Ishikawa (cell line): ENCODE data around the gene SYNPR.
A peak's percentile ranks its signal among the peaks of the same experiment; 100 is the strongest.

ENCODE experiments used
- CEBPB ChIP-seq: IDR thresholded peaks from 2 replicates; pipeline ENCODE4 v1.6.1; 2012
- RAD21 ChIP-seq: IDR thresholded peaks from 2 replicates; pipeline ENCODE4 v1.6.1; 2012; ENCODE audit warnings: low read depth
- TCF12 ChIP-seq: IDR thresholded peaks from 2 replicates; pipeline ENCODE4 v1.6.1; 2012; ENCODE audit warnings: low read depth
- TEAD4 ChIP-seq: IDR thresholded peaks from 2 replicates; pipeline ENCODE4 v1.6.1; 2012
- TF ChIP-seq, protein P1 (sequence below): IDR thresholded peaks from 2 replicates; pipeline ENCODE4 v1.6.1; 2012; ENCODE audit warnings: low read depth, mild to moderate bottlenecking

The SYNPR gene

DNA sequence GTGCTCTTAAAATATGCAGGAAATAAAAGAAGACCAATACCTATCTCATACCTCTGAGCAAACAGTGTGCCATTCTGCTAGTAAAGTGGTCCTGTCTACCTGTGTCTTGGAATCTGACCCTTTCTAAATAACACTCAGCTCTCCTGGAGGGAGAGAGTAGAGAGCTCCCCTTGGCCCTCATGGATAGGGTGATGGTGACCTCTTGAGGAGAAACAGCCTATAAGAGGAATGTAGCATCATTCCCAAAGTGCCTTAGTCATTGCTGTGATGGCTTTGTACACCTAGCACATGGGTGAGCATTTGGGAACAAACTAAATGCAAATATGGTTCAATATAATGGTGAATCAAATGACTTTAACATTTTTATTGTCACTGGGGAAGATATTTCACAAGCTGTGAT is 384.4 kb downstream of the SYNPR start:
- TF ChIP-seq, protein P1, sequence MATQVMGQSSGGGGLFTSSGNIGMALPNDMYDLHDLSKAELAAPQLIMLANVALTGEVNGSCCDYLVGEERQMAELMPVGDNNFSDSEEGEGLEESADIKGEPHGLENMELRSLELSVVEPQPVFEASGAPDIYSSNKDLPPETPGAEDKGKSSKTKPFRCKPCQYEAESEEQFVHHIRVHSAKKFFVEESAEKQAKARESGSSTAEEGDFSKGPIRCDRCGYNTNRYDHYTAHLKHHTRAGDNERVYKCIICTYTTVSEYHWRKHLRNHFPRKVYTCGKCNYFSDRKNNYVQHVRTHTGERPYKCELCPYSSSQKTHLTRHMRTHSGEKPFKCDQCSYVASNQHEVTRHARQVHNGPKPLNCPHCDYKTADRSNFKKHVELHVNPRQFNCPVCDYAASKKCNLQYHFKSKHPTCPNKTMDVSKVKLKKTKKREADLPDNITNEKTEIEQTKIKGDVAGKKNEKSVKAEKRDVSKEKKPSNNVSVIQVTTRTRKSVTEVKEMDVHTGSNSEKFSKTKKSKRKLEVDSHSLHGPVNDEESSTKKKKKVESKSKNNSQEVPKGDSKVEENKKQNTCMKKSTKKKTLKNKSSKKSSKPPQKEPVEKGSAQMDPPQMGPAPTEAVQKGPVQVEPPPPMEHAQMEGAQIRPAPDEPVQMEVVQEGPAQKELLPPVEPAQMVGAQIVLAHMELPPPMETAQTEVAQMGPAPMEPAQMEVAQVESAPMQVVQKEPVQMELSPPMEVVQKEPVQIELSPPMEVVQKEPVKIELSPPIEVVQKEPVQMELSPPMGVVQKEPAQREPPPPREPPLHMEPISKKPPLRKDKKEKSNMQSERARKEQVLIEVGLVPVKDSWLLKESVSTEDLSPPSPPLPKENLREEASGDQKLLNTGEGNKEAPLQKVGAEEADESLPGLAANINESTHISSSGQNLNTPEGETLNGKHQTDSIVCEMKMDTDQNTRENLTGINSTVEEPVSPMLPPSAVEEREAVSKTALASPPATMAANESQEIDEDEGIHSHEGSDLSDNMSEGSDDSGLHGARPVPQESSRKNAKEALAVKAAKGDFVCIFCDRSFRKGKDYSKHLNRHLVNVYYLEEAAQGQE, result no peak
- TF ChIP-seq CEBPB (no peak), RAD21 (peak; percentile 16; the same call in 1 of the 2 replicates), TEAD4 (no peak), TCF12 (no peak)
